ENCODE results near the gene FOXR1.
A peak's percentile ranks its signal among the peaks of the same experiment; 100 is the strongest.
"Not testable (repeated sequence)": the region's sequence is repeated elsewhere in the genome, so short reads cannot be mapped to it uniquely, and the experiment has no call there.

FOXR1 gene

DNA sequence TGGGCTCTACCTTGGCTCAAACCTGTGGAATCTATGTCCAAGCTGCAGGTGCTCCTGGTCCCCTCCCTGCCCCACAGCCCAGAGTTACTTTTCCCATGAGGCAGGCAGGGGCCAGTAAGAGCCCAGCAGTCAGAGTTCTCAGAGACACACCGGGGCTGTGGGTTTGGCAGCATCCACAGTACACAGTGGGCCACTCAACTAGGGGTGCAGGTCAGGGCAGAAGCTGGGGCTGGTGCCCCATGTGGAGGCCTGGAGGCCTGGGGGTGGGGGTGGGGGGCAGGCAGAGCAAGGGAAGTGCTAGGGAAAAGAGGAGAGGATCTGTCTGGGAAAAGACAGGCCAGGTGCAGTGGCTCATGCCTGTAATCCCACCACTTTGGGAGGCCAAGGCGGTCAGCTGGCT is 13.0 kb upstream of the FOXR1 start:
- TF ChIP-seq, protein P1, sequence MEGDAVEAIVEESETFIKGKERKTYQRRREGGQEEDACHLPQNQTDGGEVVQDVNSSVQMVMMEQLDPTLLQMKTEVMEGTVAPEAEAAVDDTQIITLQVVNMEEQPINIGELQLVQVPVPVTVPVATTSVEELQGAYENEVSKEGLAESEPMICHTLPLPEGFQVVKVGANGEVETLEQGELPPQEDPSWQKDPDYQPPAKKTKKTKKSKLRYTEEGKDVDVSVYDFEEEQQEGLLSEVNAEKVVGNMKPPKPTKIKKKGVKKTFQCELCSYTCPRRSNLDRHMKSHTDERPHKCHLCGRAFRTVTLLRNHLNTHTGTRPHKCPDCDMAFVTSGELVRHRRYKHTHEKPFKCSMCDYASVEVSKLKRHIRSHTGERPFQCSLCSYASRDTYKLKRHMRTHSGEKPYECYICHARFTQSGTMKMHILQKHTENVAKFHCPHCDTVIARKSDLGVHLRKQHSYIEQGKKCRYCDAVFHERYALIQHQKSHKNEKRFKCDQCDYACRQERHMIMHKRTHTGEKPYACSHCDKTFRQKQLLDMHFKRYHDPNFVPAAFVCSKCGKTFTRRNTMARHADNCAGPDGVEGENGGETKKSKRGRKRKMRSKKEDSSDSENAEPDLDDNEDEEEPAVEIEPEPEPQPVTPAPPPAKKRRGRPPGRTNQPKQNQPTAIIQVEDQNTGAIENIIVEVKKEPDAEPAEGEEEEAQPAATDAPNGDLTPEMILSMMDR (IDR thresholded peaks at IDR 0.05; ENCODE audit: low read depth, low read length) = no peak
- H3K4me3 ChIP-seq (replicated peaks in 1 of 2; ENCODE audit: low read depth in 2 of 2, low read length in 2 of 2) = no peak overlapping the region
- DNase-seq (ENCODE audit: low read depth in 2 of 2) = no peak

GRCh38 chr11:118961189-118961588 is 10.4 kb upstream of the FOXR1 start:
- no peak overlapping the region for H3K4me3 ChIP-seq (replicated peaks in 1 of 2; ENCODE audit: low read depth in 2 of 2, low read length in 2 of 2)
- DNase-seq (ENCODE audit: low read depth in 2 of 2) = no peak
- TF ChIP-seq, protein P1 (IDR thresholded peaks at IDR 0.05; ENCODE audit: low read depth, low read length) = no peak

DNA sequence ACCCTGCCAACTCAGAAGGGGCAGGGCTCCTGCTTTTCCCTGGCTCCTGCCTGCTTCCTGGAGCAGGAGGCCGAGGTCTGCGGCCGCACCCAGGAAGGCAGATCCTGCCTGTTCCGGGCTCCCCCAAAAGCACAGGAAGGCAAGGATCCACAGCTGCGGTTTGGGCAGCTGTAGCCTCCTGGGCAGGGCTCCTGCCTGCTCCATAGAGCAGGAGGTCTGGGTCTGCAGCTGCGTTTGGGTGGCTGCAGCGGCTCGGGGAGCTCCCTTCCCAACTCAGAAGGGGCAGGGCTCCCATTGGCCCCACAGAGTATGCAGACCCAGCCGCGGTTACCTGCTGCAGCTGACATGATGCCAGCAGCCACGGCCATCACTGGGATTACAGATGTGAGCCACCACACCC is 10.0 kb upstream of the FOXR1 start:
- TF ChIP-seq, protein P1 (IDR thresholded peaks at IDR 0.05; ENCODE audit: low read depth, low read length) = no peak
- DNase-seq (ENCODE audit: low read depth in 2 of 2) = no peak
- H3K4me3 ChIP-seq (replicated peaks in 1 of 2; ENCODE audit: low read depth in 2 of 2, low read length in 2 of 2) = no peak overlapping the region

DNA sequence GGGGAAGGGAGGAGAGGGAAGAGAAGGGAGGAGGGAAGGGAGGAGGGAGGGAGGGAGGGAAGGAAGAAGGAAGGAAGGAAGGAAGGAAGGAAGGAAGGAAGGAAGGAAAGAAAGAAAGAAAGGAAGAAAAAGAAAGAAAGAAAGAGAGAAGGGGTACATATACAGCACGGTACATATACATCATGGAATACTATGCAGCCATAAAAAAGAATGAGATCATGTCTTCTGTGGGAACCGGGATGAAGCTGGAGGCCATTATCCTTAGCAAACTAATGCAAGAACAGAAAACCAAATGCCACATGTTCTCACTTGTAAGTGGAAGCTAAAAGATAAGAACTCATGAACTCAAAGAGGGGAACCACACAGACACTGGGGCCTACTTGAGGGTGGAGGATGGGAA is 2.1 kb upstream of the FOXR1 start:
- not testable (repeated sequence) for DNase-seq (ENCODE audit: low read depth in 2 of 2); H3K4me3 ChIP-seq (replicated peaks in 1 of 2; ENCODE audit: low read depth in 2 of 2, low read length in 2 of 2)

DNA sequence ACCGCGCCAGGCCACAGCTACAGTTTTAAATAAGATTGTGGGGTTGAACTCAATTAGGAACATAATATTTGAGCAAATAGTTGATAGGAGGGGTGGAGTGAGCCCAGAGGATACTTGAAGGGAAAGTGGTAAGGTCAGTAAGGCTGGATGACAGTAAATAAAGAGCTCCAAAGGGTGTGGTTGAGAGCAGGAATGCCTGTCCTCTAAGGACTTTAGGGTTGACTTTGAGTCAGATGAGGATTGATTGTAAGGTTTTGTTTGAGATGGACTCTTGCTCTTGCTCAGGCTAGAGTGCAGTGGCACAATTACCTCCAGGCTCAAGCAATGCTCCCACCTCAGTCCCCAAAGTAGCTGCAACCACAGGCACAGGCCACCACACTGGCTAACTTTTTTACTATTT is 2.4 kb downstream of the FOXR1 start:
- H3K4me3 ChIP-seq (replicated peaks in 1 of 2; ENCODE audit: low read depth in 2 of 2, low read length in 2 of 2) = no peak overlapping the region
- TF ChIP-seq, protein P1 (IDR thresholded peaks at IDR 0.05; ENCODE audit: low read depth, low read length) = no peak
- DNase-seq (ENCODE audit: low read depth in 2 of 2) = no peak

DNA sequence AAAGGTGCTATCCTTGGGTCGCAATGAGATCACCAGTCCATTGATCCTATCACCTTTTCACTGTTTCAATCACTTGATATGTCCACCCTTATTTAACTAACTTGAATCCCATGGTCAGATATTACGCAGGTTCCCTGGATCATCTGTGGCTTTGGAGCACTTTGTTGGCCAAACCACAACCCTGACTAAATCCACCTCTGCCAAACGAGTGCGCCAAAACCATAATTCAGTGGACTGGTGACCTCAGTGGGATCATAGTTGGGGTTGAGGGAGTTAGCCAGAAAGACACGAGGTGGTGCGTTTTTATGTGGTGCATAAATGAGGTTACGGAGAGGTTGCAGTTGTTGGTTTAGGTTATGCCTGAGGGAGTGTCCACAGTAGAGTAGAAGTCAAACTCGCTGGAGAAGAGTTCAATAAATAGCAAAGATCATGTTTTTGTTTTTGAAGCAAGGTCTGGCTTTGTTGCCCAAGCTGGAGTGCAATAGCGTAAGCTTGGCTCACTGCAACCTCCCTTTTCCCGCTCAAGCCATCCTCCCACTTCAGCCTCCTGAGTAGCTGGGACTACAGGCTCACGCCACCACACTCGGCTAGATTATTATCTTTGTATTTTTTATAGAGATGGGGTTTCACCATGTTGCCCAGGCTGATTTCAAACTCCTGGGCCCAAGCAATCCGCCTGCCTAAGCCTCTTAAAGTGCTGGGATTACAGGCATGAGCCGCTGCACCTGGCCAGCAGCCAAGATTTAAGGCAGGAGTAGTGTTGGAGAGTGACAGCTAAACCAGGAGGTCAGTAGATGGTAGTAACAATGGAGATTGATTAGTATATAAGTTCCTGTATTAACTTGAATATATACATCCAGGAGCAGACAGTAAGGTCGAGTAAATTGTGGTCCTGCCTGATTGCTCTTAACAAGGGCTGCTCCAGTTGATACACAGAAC is 4.5 kb downstream of the FOXR1 start:
- TF ChIP-seq, protein P1 (IDR thresholded peaks at IDR 0.05; ENCODE audit: low read depth, low read length) = no peak
- no peak overlapping the region for H3K4me3 ChIP-seq (replicated peaks in 1 of 2; ENCODE audit: low read depth in 2 of 2, low read length in 2 of 2)
- peak in 1 of 2 donors; percentile 10 for DNase-seq (ENCODE audit: low read depth in 2 of 2)

GRCh38 chr11:118979434-118979833 is 7.9 kb downstream of the FOXR1 start:
- no peak overlapping the region for H3K4me3 ChIP-seq (replicated peaks in 1 of 2; ENCODE audit: low read depth in 2 of 2, low read length in 2 of 2)
- TF ChIP-seq, protein P1 (IDR thresholded peaks at IDR 0.05; ENCODE audit: low read depth, low read length) = no peak
- DNase-seq (ENCODE audit: low read depth in 2 of 2) = no peak

All from cardiac fibroblast (primary cell).